WTC11 (cell line): ENCODE measurements around the gene HPSE2. TPM values are rescaled to one million over a fixed set of nuclear protein-coding genes. Genes with fewer than 3 reads are reported as not detected.

Experiments used
- ATAC-seq: fragments of 200-7000 bp; cut with Tn5 transposase; 2 replicates; pipeline ENCODE4 v1.10.0; 2021; ENCODE audit warnings: mild to moderate bottlenecking, moderate library complexity
- CTCF ChIA-PET: fragments of 300-600 bp; sonication (Branson Sonifier 250); formaldehyde crosslinking; loops from one replicate; lab custom pipeline; 2021; ENCODE audit warnings: antibody characterized with exemption; lab: Charles Lee
- POLR2A ChIA-PET: fragments of 350-600 bp; sonication (Branson Sonifier 250); formaldehyde crosslinking; loops from one replicate; lab custom pipeline; 2021; ENCODE audit warnings: antibody characterized with exemption; lab: Charles Lee
- DNase-seq: peaks from one replicate; pipeline ENCODE4 v3.0.0; 2021; ENCODE audit warnings: low spot score
- H3K27ac Mint-ChIP-seq: 2 replicates; pipeline ENCODE4 v1.8.0; 2021; ENCODE audit warnings: mixed read lengths
- H3K27me3 Mint-ChIP-seq: 2 replicates; pipeline ENCODE4 v1.8.0; 2021; ENCODE audit warnings: low read depth, mild to moderate bottlenecking, moderate library complexity, mixed read lengths
- H3K36me3 Mint-ChIP-seq: 2 replicates; pipeline ENCODE4 v1.8.0; 2021; ENCODE audit warnings: mixed read lengths
- H3K4me1 Mint-ChIP-seq: 2 replicates; pipeline ENCODE4 v1.8.0; 2022; ENCODE audit warnings: mixed read lengths
- H3K4me3 Mint-ChIP-seq: 2 replicates; pipeline ENCODE4 v1.8.0; 2021; ENCODE audit warnings: mild to moderate bottlenecking, moderate library complexity, mixed read lengths
- H3K9me3 Mint-ChIP-seq: 2 replicates; pipeline ENCODE4 v1.8.0; 2021; ENCODE audit warnings: mixed read lengths
- ATF1 ChIP-seq: sonication (generic); formaldehyde crosslinking; IDR thresholded peaks from 2 replicates; pipeline ENCODE4 v1.8.1; 2023; ENCODE audit warnings: mild to moderate bottlenecking, moderate library complexity, missing genetic modification reagents
- CDX4 ChIP-seq: fragments of 250-450 bp; sonication (Bioruptor Pico); IDR thresholded peaks from 2 replicates; pipeline ENCODE4 v1.9.0; 2021; ENCODE audit warnings: moderate library complexity, mild to moderate bottlenecking, inconsistent platforms, borderline replicate concordance
- FOXJ3 ChIP-seq: sonication (generic); formaldehyde crosslinking; IDR thresholded peaks from 2 replicates; pipeline ENCODE4 v1.9.0; 2021; ENCODE audit warnings: missing genetic modification reagents, mild to moderate bottlenecking, borderline replicate concordance
- GRHL2 ChIP-seq: fragments of 250-450 bp; sonication (Bioruptor Pico); IDR thresholded peaks from 2 replicates; pipeline ENCODE4 v1.8.0; 2022; ENCODE audit warnings: mild to moderate bottlenecking, moderate library complexity; ENCODE audit not compliant: insufficient replicate concordance, severe bottlenecking
- GTF2I ChIP-seq: fragments of 250-450 bp; sonication (Bioruptor Pico); conservative IDR thresholded peaks from 2 replicates; pipeline ENCODE4 v1.4.0; 2021; ENCODE audit warnings: mild to moderate bottlenecking
- HMGA2 ChIP-seq: fragments of 250-450 bp; sonication (Bioruptor Pico); IDR thresholded peaks from 2 replicates; pipeline ENCODE4 v1.4.0; 2021; ENCODE audit warnings: mild to moderate bottlenecking, moderate library complexity
- JAZF1 ChIP-seq: fragments of 250-450 bp; sonication (Bioruptor Pico); IDR thresholded peaks from 2 replicates; pipeline ENCODE4 v1.9.0; 2021; ENCODE audit warnings: moderate library complexity, mild to moderate bottlenecking, inconsistent platforms
- KAT7 ChIP-seq: sonication (generic); formaldehyde crosslinking; IDR thresholded peaks from 2 replicates; pipeline ENCODE4 v1.8.1; 2023; ENCODE audit warnings: missing genetic modification reagents, mild to moderate bottlenecking, borderline replicate concordance
- MXD4 ChIP-seq: fragments of 250-450 bp; sonication (Bioruptor Pico); IDR thresholded peaks from 2 replicates; pipeline ENCODE4 v1.8.0; 2021; ENCODE audit warnings: mild to moderate bottlenecking, moderate library complexity, borderline replicate concordance
- MYBL2 ChIP-seq: sonication (generic); formaldehyde crosslinking; IDR thresholded peaks from 2 replicates; pipeline ENCODE4 v1.8.1; 2023; ENCODE audit warnings: mild to moderate bottlenecking, moderate library complexity, missing genetic modification reagents
- NR1H2 ChIP-seq: sonication (generic); formaldehyde crosslinking; IDR thresholded peaks from 2 replicates; pipeline ENCODE4 v1.9.0; 2021; ENCODE audit warnings: mild to moderate bottlenecking, moderate library complexity, missing genetic modification reagents
- NR3C1 ChIP-seq: sonication (generic); formaldehyde crosslinking; conservative IDR thresholded peaks from 2 replicates; pipeline ENCODE4 v1.8.1; 2023; ENCODE audit warnings: low read depth, mild to moderate bottlenecking, missing genetic modification reagents
- PRRX2 ChIP-seq: fragments of 250-450 bp; sonication (Bioruptor Pico); IDR thresholded peaks from 2 replicates; pipeline ENCODE4 v1.8.0; 2021; ENCODE audit warnings: mild to moderate bottlenecking
- SOX15 ChIP-seq: fragments of 250-450 bp; sonication (Bioruptor Pico); IDR thresholded peaks from 2 replicates; pipeline ENCODE4 v1.9.0; 2021; ENCODE audit warnings: mild to moderate bottlenecking
- SP1 ChIP-seq: sonication (generic); formaldehyde crosslinking; conservative IDR thresholded peaks from 2 replicates; pipeline ENCODE4 v1.8.1; 2022; ENCODE audit warnings: missing genetic modification reagents
- TP53 ChIP-seq: sonication (generic); formaldehyde crosslinking; IDR thresholded peaks from 2 replicates; pipeline ENCODE4 v1.8.1; 2023; ENCODE audit warnings: mild to moderate bottlenecking, missing genetic modification reagents
- ZBTB21 ChIP-seq: sonication (generic); formaldehyde crosslinking; IDR thresholded peaks from 2 replicates; pipeline ENCODE4 v1.8.1; 2023; ENCODE audit warnings: mild to moderate bottlenecking, missing genetic modification reagents, borderline replicate concordance
- ZNF121 ChIP-seq: sonication (generic); formaldehyde crosslinking; IDR thresholded peaks from 2 replicates; pipeline ENCODE4 v1.8.0; 2023; ENCODE audit warnings: missing genetic modification reagents
- ZNF263 ChIP-seq: sonication (generic); formaldehyde crosslinking; IDR thresholded peaks from 2 replicates; pipeline ENCODE4 v1.8.1; 2022; ENCODE audit warnings: low read depth, mild to moderate bottlenecking, moderate library complexity, missing genetic modification reagents
- ZNF396 ChIP-seq: fragments of 250-450 bp; sonication (Bioruptor Pico); IDR thresholded peaks from 2 replicates; pipeline ENCODE4 v1.8.0; 2021; ENCODE audit warnings: mild to moderate bottlenecking, moderate library complexity, borderline replicate concordance
- ZNF423 ChIP-seq: fragments of 250-450 bp; sonication (Bioruptor Pico); IDR thresholded peaks from 2 replicates; pipeline ENCODE4 v2.1.2; 2022; ENCODE audit warnings: mild to moderate bottlenecking, moderate library complexity
- ZNF671 ChIP-seq: fragments of 250-450 bp; sonication (Bioruptor Pico); IDR thresholded peaks from 2 replicates; pipeline ENCODE4 v1.8.0; 2021; ENCODE audit warnings: mild to moderate bottlenecking
- total RNA-seq: library from RNA; stranded (reverse); gene quantifications from 3 replicates; pipeline ENCODE4 v1.2.3, GENCODE V29; 2021
- TF ChIP-seq, protein P1 (sequence below): sonication (generic); formaldehyde crosslinking; IDR thresholded peaks from 2 replicates; pipeline ENCODE4 v1.8.1; 2023; ENCODE audit warnings: mild to moderate bottlenecking, missing genetic modification reagents
- TF ChIP-seq, protein P2 (sequence below): fragments of 250-450 bp; sonication (Bioruptor Pico); IDR thresholded peaks from 2 replicates; pipeline ENCODE4 v2.1.2; 2022; ENCODE audit warnings: mild to moderate bottlenecking, moderate library complexity
- TF ChIP-seq, protein P3 (sequence below): fragments of 250-450 bp; sonication (Bioruptor Pico); IDR thresholded peaks from 2 replicates; pipeline ENCODE4 v1.8.0; 2021; ENCODE audit warnings: mild to moderate bottlenecking
- TF ChIP-seq, protein P4 (sequence below): sonication (generic); formaldehyde crosslinking; IDR thresholded peaks from 2 replicates; pipeline ENCODE4 v1.8.1; 2022; ENCODE audit warnings: missing genetic modification reagents, borderline replicate concordance

HPSE2 gene
- total RNA-seq, 1 experiment from 2014 or later: 0.66 TPM

DNA sequence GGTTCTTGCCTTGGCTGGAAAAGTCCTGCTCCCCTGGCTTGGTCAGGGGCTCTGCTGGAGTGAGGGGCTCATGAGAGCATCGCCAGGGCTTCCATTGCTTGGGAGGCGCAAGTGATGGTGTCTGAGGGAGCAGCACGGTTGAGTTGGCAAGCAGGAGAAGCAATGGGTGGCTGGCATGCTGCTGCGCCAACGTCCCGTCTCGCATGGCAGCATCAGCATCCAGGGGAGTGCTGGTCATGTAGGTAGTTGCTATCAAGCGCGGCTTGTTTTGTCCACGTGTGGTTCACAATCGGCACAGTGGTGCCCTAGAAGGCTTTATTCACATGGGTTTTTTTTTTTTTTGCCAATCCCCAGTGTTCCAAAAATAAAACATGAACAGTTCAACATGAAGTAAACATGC, 824.5 kb downstream of the HPSE2 start:
- no peak for ATAC-seq
- ChIA-PET POLR2A (no interaction called here), CTCF (interaction anchor here (0.7 to 1.6 kb wide), 2 partner anchors 15 to 1331 kb away, joined by 3 to 6 read pairs; no protein-coding TSS in a partner anchor)
- Mint-ChIP-seq H3K4me3 (no peak overlapping the region), H3K27ac (no peak overlapping the region), H3K9me3 (no peaks in the 10 kb centered on the region), H3K4me1 (peaks cover 17% of the 10 kb centered on the region), H3K27me3 (no peaks in the 10 kb centered on the region), H3K36me3 (no peaks in the 10 kb centered on the region)
- DNase-seq: no peak
- TF ChIP-seq ZNF671 (no peak), CDX4 (CRISPR knock-in tag) (no peak), SP1 (CRISPR knock-in tag) (no peak), MXD4 (CRISPR knock-in tag) (no peak), ZBTB21 (CRISPR knock-in tag) (no peak), NR1H2 (no peak), ZNF396 (CRISPR knock-in tag) (no peak), GRHL2 (CRISPR knock-in tag) (no peak), FOXJ3 (no peak), SOX15 (CRISPR knock-in tag) (no peak), MYBL2 (CRISPR knock-in tag) (no peak), JAZF1 (CRISPR knock-in tag) (no peak), KAT7 (CRISPR knock-in tag) (no peak), TP53 (CRISPR knock-in tag) (no peak), PRRX2 (CRISPR knock-in tag) (no peak)
- TF ChIP-seq, protein P1, sequence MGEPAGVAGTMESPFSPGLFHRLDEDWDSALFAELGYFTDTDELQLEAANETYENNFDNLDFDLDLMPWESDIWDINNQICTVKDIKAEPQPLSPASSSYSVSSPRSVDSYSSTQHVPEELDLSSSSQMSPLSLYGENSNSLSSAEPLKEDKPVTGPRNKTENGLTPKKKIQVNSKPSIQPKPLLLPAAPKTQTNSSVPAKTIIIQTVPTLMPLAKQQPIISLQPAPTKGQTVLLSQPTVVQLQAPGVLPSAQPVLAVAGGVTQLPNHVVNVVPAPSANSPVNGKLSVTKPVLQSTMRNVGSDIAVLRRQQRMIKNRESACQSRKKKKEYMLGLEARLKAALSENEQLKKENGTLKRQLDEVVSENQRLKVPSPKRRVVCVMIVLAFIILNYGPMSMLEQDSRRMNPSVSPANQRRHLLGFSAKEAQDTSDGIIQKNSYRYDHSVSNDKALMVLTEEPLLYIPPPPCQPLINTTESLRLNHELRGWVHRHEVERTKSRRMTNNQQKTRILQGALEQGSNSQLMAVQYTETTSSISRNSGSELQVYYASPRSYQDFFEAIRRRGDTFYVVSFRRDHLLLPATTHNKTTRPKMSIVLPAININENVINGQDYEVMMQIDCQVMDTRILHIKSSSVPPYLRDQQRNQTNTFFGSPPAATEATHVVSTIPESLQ (CRISPR knock-in tag): no peak
- TF ChIP-seq, protein P2, sequence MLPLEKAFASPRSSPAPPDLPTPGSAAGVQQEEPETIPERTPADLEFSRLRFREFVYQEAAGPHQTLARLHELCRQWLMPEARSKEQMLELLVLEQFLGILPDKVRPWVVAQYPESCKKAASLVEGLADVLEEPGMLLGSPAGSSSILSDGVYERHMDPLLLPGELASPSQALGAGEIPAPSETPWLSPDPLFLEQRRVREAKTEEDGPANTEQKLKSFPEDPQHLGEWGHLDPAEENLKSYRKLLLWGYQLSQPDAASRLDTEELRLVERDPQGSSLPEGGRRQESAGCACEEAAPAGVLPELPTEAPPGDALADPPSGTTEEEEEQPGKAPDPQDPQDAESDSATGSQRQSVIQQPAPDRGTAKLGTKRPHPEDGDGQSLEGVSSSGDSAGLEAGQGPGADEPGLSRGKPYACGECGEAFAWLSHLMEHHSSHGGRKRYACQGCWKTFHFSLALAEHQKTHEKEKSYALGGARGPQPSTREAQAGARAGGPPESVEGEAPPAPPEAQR (CRISPR knock-in tag): no peak
- TF ChIP-seq, protein P3, sequence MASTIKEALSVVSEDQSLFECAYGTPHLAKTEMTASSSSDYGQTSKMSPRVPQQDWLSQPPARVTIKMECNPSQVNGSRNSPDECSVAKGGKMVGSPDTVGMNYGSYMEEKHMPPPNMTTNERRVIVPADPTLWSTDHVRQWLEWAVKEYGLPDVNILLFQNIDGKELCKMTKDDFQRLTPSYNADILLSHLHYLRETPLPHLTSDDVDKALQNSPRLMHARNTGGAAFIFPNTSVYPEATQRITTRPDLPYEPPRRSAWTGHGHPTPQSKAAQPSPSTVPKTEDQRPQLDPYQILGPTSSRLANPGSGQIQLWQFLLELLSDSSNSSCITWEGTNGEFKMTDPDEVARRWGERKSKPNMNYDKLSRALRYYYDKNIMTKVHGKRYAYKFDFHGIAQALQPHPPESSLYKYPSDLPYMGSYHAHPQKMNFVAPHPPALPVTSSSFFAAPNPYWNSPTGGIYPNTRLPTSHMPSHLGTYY (CRISPR knock-in tag): no peak
- TF ChIP-seq, protein P4, sequence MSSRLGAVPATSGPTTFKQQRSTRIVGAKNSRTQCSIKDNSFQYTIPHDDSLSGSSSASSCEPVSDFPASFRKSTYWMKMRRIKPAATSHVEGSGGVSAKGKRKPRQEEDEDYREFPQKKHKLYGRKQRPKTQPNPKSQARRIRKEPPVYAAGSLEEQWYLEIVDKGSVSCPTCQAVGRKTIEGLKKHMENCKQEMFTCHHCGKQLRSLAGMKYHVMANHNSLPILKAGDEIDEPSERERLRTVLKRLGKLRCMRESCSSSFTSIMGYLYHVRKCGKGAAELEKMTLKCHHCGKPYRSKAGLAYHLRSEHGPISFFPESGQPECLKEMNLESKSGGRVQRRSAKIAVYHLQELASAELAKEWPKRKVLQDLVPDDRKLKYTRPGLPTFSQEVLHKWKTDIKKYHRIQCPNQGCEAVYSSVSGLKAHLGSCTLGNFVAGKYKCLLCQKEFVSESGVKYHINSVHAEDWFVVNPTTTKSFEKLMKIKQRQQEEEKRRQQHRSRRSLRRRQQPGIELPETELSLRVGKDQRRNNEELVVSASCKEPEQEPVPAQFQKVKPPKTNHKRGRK (CRISPR knock-in tag): no peak

DNA sequence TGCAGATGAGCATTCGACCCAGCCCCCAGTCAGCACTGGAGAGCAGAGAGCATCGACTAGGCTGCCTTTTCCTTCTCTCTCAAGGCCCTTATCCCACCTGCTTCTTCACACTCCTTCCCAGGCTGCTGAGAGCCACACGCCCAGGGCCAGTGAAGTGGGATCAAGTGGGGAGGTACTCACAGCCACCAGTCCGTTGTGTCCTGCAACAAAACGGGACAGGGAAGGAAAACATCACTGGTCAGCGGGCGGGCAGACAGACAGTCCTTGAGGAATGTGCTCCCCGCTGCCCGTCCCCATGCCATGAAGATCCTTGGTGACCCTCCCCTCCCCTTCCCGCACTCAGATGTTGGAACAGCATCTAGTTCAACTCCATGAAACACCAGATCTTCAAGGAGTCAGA, 824.9 kb downstream of the HPSE2 start:
- Mint-ChIP-seq H3K4me1 (peaks cover 14% of the 10 kb centered on the region), H3K27me3 (no peaks in the 10 kb centered on the region), H3K27ac (no peak overlapping the region), H3K36me3 (no peaks in the 10 kb centered on the region), H3K9me3 (no peaks in the 10 kb centered on the region), H3K4me3 (no peak overlapping the region)
- no peak for ATAC-seq
- CTCF ChIA-PET: interaction anchor here (3.1 kb wide), 1 partner anchor 14 kb away, joined by 23 read pairs; no protein-coding TSS in a partner anchor
- no peak for DNase-seq
- POLR2A ChIA-PET: no interaction called here
- TF ChIP-seq NR3C1 (CRISPR knock-in tag): no peak
- TF ChIP-seq GTF2I: no peak
- TF ChIP-seq HMGA2 (CRISPR knock-in tag): no peak
- TF ChIP-seq ZNF263 (CRISPR knock-in tag): no peak
- no peak for TF ChIP-seq ATF1 (CRISPR knock-in tag)
- TF ChIP-seq, protein P3 (CRISPR knock-in tag): no peak
- no peak for TF ChIP-seq ZNF121 (CRISPR knock-in tag)
- TF ChIP-seq ZNF423: no peak
